ENCODE data around the gene MAP1LC3B2.
"Not testable (repeated sequence)": the region's sequence is repeated elsewhere in the genome, so short reads cannot be mapped to it uniquely, and the experiment has no call there.

The MAP1LC3B2 gene

DNA sequence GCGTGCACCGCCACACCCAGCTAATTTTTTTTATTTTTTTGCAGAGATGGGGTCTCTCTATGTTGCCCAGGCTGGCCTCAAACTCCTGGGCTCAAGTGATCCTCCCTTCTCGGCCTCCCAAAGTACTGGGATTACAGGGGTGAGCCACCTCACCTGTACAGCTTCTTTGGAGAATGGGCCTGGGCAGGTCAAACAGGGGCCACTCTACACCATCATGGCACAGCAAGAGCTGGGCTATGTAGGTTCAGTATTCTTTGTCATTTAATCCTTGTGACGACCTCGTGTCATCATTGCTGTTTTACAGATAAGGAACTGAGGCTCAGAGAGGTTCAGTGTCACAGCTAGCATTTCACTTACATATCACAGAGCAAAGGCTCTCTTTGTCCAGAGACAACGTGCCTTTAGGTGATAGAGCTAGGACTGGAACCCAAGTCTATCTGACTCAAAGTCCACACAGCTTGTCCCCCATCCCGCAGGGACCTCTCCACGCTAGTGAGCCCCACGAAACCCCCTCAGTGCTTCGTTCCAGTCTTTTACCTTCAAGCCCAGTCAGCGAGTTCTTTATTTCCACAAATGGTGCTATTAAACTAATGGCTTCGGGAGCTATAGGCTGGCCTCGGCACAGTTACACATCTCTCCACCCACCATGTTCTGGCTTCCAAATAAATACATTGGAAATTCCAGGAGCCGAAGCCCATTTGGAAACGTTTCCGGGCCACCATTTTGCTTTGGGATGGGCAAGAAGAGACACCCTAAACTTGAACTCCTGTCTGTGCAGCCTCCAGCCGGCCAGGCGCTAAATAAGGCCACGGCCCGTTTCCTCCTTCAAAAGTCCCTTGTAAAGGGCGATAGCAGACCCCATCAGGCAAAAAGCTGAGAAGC lies 660 bp upstream of the MAP1LC3B2 start:
- peak; percentile 56 for DNase-seq (ENCODE audit: low read depth)
- peak overlapping the region; percentile 63 for H3K4me3 ChIP-seq (ENCODE audit: low read depth, low read length)
- TF ChIP-seq, protein P1, sequence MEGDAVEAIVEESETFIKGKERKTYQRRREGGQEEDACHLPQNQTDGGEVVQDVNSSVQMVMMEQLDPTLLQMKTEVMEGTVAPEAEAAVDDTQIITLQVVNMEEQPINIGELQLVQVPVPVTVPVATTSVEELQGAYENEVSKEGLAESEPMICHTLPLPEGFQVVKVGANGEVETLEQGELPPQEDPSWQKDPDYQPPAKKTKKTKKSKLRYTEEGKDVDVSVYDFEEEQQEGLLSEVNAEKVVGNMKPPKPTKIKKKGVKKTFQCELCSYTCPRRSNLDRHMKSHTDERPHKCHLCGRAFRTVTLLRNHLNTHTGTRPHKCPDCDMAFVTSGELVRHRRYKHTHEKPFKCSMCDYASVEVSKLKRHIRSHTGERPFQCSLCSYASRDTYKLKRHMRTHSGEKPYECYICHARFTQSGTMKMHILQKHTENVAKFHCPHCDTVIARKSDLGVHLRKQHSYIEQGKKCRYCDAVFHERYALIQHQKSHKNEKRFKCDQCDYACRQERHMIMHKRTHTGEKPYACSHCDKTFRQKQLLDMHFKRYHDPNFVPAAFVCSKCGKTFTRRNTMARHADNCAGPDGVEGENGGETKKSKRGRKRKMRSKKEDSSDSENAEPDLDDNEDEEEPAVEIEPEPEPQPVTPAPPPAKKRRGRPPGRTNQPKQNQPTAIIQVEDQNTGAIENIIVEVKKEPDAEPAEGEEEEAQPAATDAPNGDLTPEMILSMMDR (IDR thresholded peaks at IDR 0.05; ENCODE audit: low read depth, low read length) = no peak
- TF ChIP-seq MYC (IDR thresholded peaks at IDR 0.05; ENCODE audit: low read depth, low read length) (no peak; the same call in 1 of the 2 replicates), POLR2A (IDR thresholded peaks at IDR 0.05; ENCODE audit: extremely low read depth, insufficient read length) (no peak)
- TF ChIP-seq, protein P2, sequence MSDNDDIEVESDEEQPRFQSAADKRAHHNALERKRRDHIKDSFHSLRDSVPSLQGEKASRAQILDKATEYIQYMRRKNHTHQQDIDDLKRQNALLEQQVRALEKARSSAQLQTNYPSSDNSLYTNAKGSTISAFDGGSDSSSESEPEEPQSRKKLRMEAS (IDR thresholded peaks at IDR 0.05; ENCODE audit: low read depth, low read length) = no peak

DNA sequence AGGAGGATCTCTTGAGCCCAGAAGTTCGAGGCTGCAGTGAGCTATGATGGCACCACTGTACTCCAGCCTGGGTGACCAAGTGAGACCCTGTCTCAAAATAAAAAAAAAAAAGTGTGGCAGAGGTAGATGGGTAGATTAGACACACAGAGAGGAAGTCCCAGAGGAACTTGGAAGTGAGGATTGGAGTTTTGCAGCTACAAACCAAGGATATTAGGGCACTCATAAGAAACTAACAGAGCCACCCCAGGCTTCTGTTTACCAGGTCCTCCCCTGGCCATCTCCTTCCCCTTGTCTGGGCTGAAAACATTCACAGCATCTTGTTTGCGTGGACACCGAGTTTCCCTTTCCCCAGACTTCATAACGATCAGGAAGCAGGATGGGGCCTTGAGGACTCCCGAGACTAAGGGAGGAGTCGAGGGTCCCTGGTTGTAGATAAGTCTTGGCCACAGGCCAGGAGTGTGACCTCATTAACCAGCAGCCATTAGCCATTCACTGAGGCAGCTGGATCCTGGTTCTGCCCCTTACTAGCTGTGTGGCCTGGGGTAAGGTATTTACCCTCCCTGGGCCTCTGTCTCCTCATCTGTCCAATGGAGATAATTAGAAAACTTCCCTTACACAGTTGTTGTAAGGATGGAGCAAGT lies 2.1 kb downstream of the MAP1LC3B2 start:
- DNase-seq (ENCODE audit: low read depth) = peak; percentile 40
- TF ChIP-seq, protein P1 (IDR thresholded peaks at IDR 0.05; ENCODE audit: low read depth, low read length) = no peak
- TF ChIP-seq POLR2A (IDR thresholded peaks at IDR 0.05; ENCODE audit: extremely low read depth, insufficient read length) (no peak), MYC (IDR thresholded peaks at IDR 0.05; ENCODE audit: low read depth, low read length) (no peak)
- TF ChIP-seq, protein P2 (IDR thresholded peaks at IDR 0.05; ENCODE audit: low read depth, low read length) = no peak

DNA sequence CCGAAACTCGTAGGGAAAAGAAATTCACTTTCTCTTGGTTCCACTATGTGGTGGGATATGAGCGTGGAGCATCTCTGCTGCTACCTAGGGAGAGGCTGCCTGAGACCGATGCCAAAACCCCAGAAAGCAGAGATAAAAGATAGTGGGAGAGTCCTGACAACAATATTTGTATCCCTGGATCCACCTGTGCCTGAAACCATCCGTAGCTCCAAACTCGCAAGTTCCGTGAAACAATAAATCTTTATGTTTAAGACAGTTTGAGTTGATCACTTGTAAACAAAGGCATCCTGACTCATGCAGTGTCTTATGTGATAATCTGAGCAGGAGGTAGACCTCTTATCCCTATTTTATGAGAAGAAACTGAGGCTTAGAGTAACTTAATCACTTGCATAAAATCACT lies 2.9 kb downstream of the MAP1LC3B2 start:
- no peak for DNase-seq (ENCODE audit: low read depth)
- no peak overlapping the region for H3K4me3 ChIP-seq (ENCODE audit: low read depth, low read length)
- TF ChIP-seq, protein P2 (IDR thresholded peaks at IDR 0.05; ENCODE audit: low read depth, low read length) = no peak
- TF ChIP-seq MYC (IDR thresholded peaks at IDR 0.05; ENCODE audit: low read depth, low read length) (no peak), POLR2A (IDR thresholded peaks at IDR 0.05; ENCODE audit: extremely low read depth, insufficient read length) (no peak)
- TF ChIP-seq, protein P1 (IDR thresholded peaks at IDR 0.05; ENCODE audit: low read depth, low read length) = no peak

More for the DNA sequence above, 2.1 kb downstream of the MAP1LC3B2 start:
- H3K4me3 ChIP-seq (ENCODE audit: low read depth, low read length) = no peak overlapping the region

DNA sequence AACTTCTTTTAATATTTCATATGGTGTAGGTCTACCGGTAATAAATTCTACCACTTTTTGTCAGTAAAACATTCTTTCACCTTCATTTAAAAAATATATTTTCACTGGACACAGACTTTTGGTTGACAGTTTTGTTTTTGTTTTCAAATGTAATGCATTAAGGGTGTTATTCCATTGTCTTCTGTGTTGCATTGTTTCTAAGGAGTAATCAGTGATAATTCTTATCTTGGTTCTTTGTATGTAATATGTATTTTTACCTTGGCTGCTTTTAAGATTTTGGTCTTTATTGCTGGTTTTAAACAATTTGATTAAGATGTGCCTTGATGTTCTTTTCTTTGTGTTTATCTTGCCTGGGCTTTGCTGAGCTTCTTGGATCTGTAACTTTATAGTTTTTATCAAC lies 4.1 kb downstream of the MAP1LC3B2 start:
- DNase-seq (ENCODE audit: low read depth) = no peak
- TF ChIP-seq MYC (IDR thresholded peaks at IDR 0.05; ENCODE audit: low read depth, low read length) = no peak
- TF ChIP-seq, protein P2 (IDR thresholded peaks at IDR 0.05; ENCODE audit: low read depth, low read length) = no peak
- TF ChIP-seq, protein P1 (IDR thresholded peaks at IDR 0.05; ENCODE audit: low read depth, low read length) = no peak
- TF ChIP-seq POLR2A (IDR thresholded peaks at IDR 0.05; ENCODE audit: extremely low read depth, insufficient read length) = no peak

DNA sequence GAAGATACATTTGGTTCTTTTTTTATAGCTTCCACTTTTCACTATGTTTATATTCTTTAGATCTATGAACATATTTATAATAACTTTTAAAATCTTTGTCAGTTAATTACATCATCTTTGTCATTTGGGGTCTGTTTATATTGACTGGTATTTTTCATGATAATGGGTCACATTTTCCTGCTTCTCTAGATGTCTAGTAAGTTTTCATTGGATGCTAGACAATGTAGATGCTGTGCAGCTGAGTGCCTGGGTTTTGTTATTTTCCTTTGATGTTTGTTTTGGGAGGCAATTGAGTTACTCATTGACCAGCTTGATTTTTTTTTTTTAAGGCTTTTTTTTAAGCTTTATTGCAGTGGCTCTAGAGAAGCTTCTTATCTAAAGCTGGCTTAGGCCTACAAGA lies 4.9 kb downstream of the MAP1LC3B2 start:
- H3K4me3 ChIP-seq (ENCODE audit: low read depth, low read length) = no peak overlapping the region
- DNase-seq (ENCODE audit: low read depth) = no peak
- TF ChIP-seq, protein P1 (IDR thresholded peaks at IDR 0.05; ENCODE audit: low read depth, low read length) = no peak
- TF ChIP-seq, protein P2 (IDR thresholded peaks at IDR 0.05; ENCODE audit: low read depth, low read length) = no peak
- no peak for TF ChIP-seq MYC (IDR thresholded peaks at IDR 0.05; ENCODE audit: low read depth, low read length)
- TF ChIP-seq POLR2A (IDR thresholded peaks at IDR 0.05; ENCODE audit: extremely low read depth, insufficient read length) = no peak

More for the DNA sequence above, 4.1 kb downstream of the MAP1LC3B2 start:
- no peak overlapping the region for H3K4me3 ChIP-seq (ENCODE audit: low read depth, low read length)

DNA sequence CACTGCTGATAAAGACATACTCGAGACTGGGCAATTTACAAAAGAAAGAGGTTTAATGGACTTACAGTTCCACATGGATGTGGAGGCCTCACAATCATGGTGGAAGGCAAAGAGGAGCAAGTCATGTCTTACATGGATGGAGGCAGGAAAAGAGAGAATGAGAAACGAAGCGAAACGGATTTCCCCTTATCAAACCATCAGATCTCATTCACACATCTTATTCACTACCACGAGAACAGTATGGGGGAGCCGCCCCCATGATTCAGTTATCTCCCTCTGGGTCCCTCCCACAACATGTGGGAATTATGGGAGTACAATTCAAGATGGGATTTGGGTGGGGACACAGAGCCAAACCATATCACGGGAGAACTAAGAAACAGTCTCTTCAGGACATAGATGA lies 6.0 kb downstream of the MAP1LC3B2 start:
- DNase-seq (ENCODE audit: low read depth); H3K4me3 ChIP-seq (ENCODE audit: low read depth, low read length): not testable (repeated sequence)
